ENCODE measurements around the gene MDP1. TPM values are rescaled to one million over a fixed set of nuclear protein-coding genes. Genes with fewer than 3 reads are reported as not detected.

Gene MDP1
- total RNA-seq, 1 donor from 2014 or later: 23.2 TPM

DNA sequence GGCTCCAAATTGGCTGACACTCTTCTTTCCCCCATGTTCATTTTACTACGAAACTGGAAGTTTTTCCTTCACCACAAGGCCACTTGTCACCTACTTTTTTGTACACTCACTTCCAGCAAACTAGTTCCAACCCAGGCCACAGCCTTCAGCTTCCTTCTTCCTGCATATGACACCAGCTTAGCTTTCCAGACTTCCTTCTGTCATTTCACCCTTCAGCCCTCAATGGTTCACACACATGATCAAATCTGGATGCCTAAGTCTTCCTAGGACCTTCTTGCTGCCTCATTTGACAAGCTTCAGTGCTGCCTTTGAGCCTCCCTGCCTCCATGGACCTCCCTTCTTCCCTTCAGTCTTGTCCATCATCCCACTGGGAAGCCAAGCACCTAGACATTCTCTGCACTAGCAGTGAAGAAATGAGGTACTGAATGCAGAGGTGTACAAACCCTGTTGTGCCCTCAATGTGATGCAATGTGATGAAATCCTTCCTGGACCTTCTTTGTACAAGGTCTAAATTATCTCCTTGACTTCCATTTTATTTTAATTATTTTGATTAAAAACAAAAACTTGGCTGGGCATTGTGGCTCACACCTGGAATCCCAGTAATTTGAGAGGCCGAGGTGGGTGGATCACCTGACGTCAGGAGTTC is 48.3 kb downstream of the MDP1 start:
- TF ChIP-seq, protein P1, sequence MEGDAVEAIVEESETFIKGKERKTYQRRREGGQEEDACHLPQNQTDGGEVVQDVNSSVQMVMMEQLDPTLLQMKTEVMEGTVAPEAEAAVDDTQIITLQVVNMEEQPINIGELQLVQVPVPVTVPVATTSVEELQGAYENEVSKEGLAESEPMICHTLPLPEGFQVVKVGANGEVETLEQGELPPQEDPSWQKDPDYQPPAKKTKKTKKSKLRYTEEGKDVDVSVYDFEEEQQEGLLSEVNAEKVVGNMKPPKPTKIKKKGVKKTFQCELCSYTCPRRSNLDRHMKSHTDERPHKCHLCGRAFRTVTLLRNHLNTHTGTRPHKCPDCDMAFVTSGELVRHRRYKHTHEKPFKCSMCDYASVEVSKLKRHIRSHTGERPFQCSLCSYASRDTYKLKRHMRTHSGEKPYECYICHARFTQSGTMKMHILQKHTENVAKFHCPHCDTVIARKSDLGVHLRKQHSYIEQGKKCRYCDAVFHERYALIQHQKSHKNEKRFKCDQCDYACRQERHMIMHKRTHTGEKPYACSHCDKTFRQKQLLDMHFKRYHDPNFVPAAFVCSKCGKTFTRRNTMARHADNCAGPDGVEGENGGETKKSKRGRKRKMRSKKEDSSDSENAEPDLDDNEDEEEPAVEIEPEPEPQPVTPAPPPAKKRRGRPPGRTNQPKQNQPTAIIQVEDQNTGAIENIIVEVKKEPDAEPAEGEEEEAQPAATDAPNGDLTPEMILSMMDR (IDR thresholded peaks at IDR 0.05): no peak
- Mint-ChIP-seq H3K27me3 (ENCODE audit: low read depth) (no peaks in the 10 kb centered on the region), H3K4me1 (ENCODE audit: low read depth) (peaks cover 4% of the 10 kb centered on the region), H3K27ac (ENCODE audit: unreplicated experiment) (no peak overlapping the region), H3K9me3 (ENCODE audit: low read depth) (no peaks in the 10 kb centered on the region), H3K4me3 (ENCODE audit: unreplicated experiment) (no peak overlapping the region), H3K36me3 (ENCODE audit: low read depth) (peaks cover 35% of the 10 kb centered on the region)
- no peak for DNase-seq (ENCODE audit: low spot score)

DNA sequence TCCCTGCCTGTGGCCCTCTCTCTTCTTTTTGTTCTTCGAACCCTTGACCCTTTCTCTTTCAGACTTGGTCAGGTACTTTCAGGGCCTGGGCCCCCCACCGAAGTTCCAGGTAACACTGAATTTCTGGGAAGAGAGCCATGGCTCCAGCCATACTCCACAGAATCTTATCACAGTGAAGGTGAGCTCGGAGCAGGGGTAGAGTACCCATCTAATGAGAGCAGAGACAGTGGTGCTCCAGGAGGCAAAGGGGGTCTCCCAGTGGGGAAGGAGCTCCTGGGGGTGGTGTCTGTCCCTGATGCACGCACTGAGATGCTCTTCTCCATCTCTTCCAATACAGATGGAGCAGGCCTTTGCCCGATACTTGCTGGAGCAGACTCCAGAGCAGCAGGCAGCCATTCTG is 50.1 kb downstream of the MDP1 start:
- no peaks in the 10 kb centered on the region for H3K27me3 Mint-ChIP-seq (ENCODE audit: low read depth)
- H3K4me1 Mint-ChIP-seq (ENCODE audit: low read depth): peaks cover 18% of the 10 kb centered on the region
- H3K9me3 Mint-ChIP-seq (ENCODE audit: low read depth): no peaks in the 10 kb centered on the region
- no peak overlapping the region for H3K27ac Mint-ChIP-seq (ENCODE audit: unreplicated experiment)
- H3K36me3 Mint-ChIP-seq (ENCODE audit: low read depth): peaks cover 36% of the 10 kb centered on the region
- H3K4me3 Mint-ChIP-seq (ENCODE audit: unreplicated experiment): no peak overlapping the region
- peak; percentile 32 for DNase-seq (ENCODE audit: low spot score)
- TF ChIP-seq, protein P1 (IDR thresholded peaks at IDR 0.05): no peak

DNA sequence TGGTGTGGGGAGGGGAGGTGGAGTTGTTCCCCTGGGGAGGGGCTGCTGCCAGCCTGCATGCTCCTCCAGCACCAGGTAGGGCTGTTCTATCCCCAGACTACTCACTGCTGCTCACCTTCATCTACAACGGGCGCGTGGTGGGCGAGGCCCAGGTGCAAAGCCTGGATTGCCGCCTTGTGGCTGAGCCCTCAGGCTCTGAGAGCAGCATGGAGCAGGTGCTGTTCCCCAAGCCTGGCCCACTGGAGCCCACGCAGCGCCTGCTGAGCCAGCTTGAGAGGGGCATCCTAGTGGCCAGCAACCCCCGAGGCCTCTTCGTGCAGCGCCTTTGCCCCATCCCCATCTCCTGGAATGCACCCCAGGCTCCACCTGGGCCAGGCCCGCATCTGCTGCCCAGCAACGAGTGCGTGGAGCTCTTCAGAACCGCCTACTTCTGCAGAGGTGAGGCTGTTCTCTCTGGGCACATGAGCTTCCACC is 51.3 kb downstream of the MDP1 start:
- H3K27ac Mint-ChIP-seq (ENCODE audit: unreplicated experiment): no peak overlapping the region
- TF ChIP-seq, protein P1 (IDR thresholded peaks at IDR 0.05): no peak
- H3K27me3 Mint-ChIP-seq (ENCODE audit: low read depth): no peaks in the 10 kb centered on the region
- H3K36me3 Mint-ChIP-seq (ENCODE audit: low read depth): peaks cover 38% of the 10 kb centered on the region
- peak; percentile 80 for DNase-seq (ENCODE audit: low spot score)
- no peak overlapping the region for H3K4me3 Mint-ChIP-seq (ENCODE audit: unreplicated experiment)
- H3K9me3 Mint-ChIP-seq (ENCODE audit: low read depth): no peaks in the 10 kb centered on the region
- peaks cover 20% of the 10 kb centered on the region for H3K4me1 Mint-ChIP-seq (ENCODE audit: low read depth)

Other genes with a start within 250 kb of the MDP1 start
- gene DHRS4L2, start 227.1 kb downstream of the MDP1 start, total RNA-seq: 11.9 to 17.7 TPM (median 13.9 TPM) in 3 replicates
- 0.34 to 0.60 TPM (median 0.54 TPM) in 3 replicates for gene CARMIL3, start 164.1 kb downstream of the MDP1 start, total RNA-seq
- gene CPNE6, start 144.5 kb downstream of the MDP1 start, total RNA-seq: not detected in 3 replicates
- 18.7 to 126 TPM (median 118 TPM) in 3 replicates for gene PCK2, start 121.8 kb downstream of the MDP1 start, total RNA-seq
- gene DCAF11, start 101.3 kb downstream of the MDP1 start, total RNA-seq: 30.7 to 41.5 TPM (median 32.9 TPM) in 3 replicates
- 1.2 to 1.6 TPM (median 1.3 TPM) in 3 replicates for gene NRL, start 101.1 kb downstream of the MDP1 start, total RNA-seq
- 0.27 TPM in 1 of 3 replicates, not detected in the others for gene FITM1, start 85.4 kb downstream of the MDP1 start, total RNA-seq
- 59.2 to 76.1 TPM (median 64.9 TPM) in 3 replicates for gene PSME1, start 79.9 kb downstream of the MDP1 start, total RNA-seq
- 14.0 to 15.3 TPM (median 14.8 TPM) in 3 replicates for gene EMC9, start 74.5 kb downstream of the MDP1 start, total RNA-seq
- 53.6 to 78.7 TPM (median 59.7 TPM) in 3 replicates for gene PSME2, start 69.5 kb downstream of the MDP1 start, total RNA-seq
- 38.8 to 50.6 TPM (median 45.8 TPM) in 3 replicates for gene RNF31, start 68.6 kb downstream of the MDP1 start, total RNA-seq
- 28.9 to 38.4 TPM (median 37.8 TPM) in 3 replicates for gene IRF9, start 54.8 kb downstream of the MDP1 start, total RNA-seq
- gene REC8, start 44.0 kb downstream of the MDP1 start, total RNA-seq: 4.4 to 7.9 TPM (median 5.0 TPM) in 3 replicates
- 26.7 to 46.2 TPM (median 27.4 TPM) in 3 replicates for gene IPO4, start 27.2 kb downstream of the MDP1 start, total RNA-seq
- 60.3 to 92.0 TPM (median 61.0 TPM) in 3 replicates for gene TM9SF1, start 20.6 kb downstream of the MDP1 start, total RNA-seq
- 0.46 TPM in 1 of 3 replicates, not detected in the others for gene TSSK4, start 10.4 kb downstream of the MDP1 start, total RNA-seq
- gene CHMP4A, start 2.6 kb downstream of the MDP1 start, total RNA-seq: 33.1 to 36.1 TPM (median 35.3 TPM) in 3 replicates
- gene NEDD8, start 16.3 kb upstream of the MDP1 start, total RNA-seq: 154 to 169 TPM (median 159 TPM) in 3 replicates
- gene GMPR2, start 16.9 kb upstream of the MDP1 start, total RNA-seq: 43.1 to 66.5 TPM (median 47.9 TPM) in 3 replicates
- 60.1 to 85.5 TPM (median 72.6 TPM) in 3 replicates for gene TINF2, start 26.6 kb upstream of the MDP1 start, total RNA-seq
- gene TGM1, start 47.1 kb upstream of the MDP1 start, total RNA-seq: 3.2 to 5.0 TPM (median 3.3 TPM) in 3 replicates
- gene RABGGTA, start 55.5 kb upstream of the MDP1 start, total RNA-seq: 27.0 to 34.9 TPM (median 27.4 TPM) in 3 replicates
- 25.6 to 41.4 TPM (median 29.3 TPM) in 3 replicates for gene DHRS1, start 83.7 kb upstream of the MDP1 start, total RNA-seq
- gene NOP9, start 83.8 kb upstream of the MDP1 start, total RNA-seq: 19.4 to 30.4 TPM (median 20.7 TPM) in 3 replicates
- not detected in 3 replicates for gene CIDEB, start 91.9 kb upstream of the MDP1 start, total RNA-seq
- 8.8 to 18.4 TPM (median 9.1 TPM) in 3 replicates for gene LTB4R2, start 94.1 kb upstream of the MDP1 start, total RNA-seq
- gene LTB4R, start 95.4 kb upstream of the MDP1 start, total RNA-seq: 6.1 to 12.0 TPM (median 7.3 TPM) in 3 replicates
- gene ADCY4, start 119.0 kb upstream of the MDP1 start, total RNA-seq: 1.5 to 5.2 TPM (median 3.3 TPM) in 3 replicates
- 0.80 to 1.3 TPM (median 0.90 TPM) in 3 replicates for gene RIPK3, start 123.9 kb upstream of the MDP1 start, total RNA-seq
- gene NFATC4, start 152.1 kb upstream of the MDP1 start, total RNA-seq: 93.4 to 99.2 TPM (median 97.7 TPM) in 3 replicates
- 20.0 to 32.1 TPM (median 21.0 TPM) in 3 replicates for gene NYNRIN, start 182.9 kb upstream of the MDP1 start, total RNA-seq
- gene CBLN3, start 213.6 kb upstream of the MDP1 start, total RNA-seq: 5.2 to 6.1 TPM (median 5.5 TPM) in 3 replicates
- 44.4 to 53.8 TPM (median 53.7 TPM) in 3 replicates for gene KHNYN, start 213.9 kb upstream of the MDP1 start, total RNA-seq
- gene SDR39U1, start 226.7 kb upstream of the MDP1 start, total RNA-seq: 34.6 to 52.9 TPM (median 35.3 TPM) in 3 replicates

Measured in chondrocyte (in vitro differentiated cells).